Thoracic aorta (tissue), 2 donors: ENCODE results near the gene FBXL12. TPM values are rescaled to one million over a fixed set of nuclear protein-coding genes. Genes with fewer than 3 reads are reported as not detected.

ENCODE experiments used
- ATAC-seq: fragments of 150-250 bp; one replicate; pipeline ENCODE4 v1.8.0; 2017; ENCODE audit warnings: low read depth; ENCODE audit not compliant: insufficient number of reproducible peaks, low FRiP score
- DNase-seq: peaks from one replicate; pipeline ENCODE4 v3.0.0-alpha.2; 2020; ENCODE audit warnings: low spot score
- H3K27ac ChIP-seq, 2 donors: fragments of 200-600 bp; sonication (generic); 1 replicate in 1 of 2; 2 replicates in 1 of 2; pipeline ENCODE4 v1.5.1; 2016; ENCODE audit warnings: mild to moderate bottlenecking in 2 of 2, moderate library complexity in 2 of 2
- H3K27me3 ChIP-seq: fragments of 200-600 bp; sonication (generic); replicated peaks from 2 replicates; pipeline ENCODE4 v1.6.0; 2016; ENCODE audit warnings: mild to moderate bottlenecking; ENCODE audit not compliant: insufficient read depth
- H3K36me3 ChIP-seq: fragments of 200-600 bp; sonication (generic); one replicate; pipeline ENCODE4 v1.5.1; 2016
- H3K4me1 ChIP-seq, 2 donors: fragments of 200-600 bp; sonication (generic); 1 replicate in 1 of 2; 2 replicates in 1 of 2; pipeline versions ENCODE4 v1.5.1 to v1.6.0; 2016; ENCODE audit warnings: low read depth in 2 of 2, mild to moderate bottlenecking in 1 of 2; ENCODE audit not compliant: control insufficient read depth in 1 of 2
- H3K4me3 ChIP-seq: fragments of 200-600 bp; sonication (generic); 2 replicates; pipeline ENCODE4 v1.5.1; 2016; ENCODE audit warnings: mild to moderate bottlenecking
- H3K9me3 ChIP-seq: fragments of 200-600 bp; sonication (generic); 2 replicates; pipeline ENCODE4 v1.5.1; 2016
- total RNA-seq, 2 donors: library from RNA; depleted of rRNA; stranded (reverse); fragments of >200 nt; gene quantifications; one replicate each; pipeline versions ENCODE4 v1.1.0 to v1.2.3, GENCODE V29; 2016
- TF ChIP-seq, protein P1 (sequence below): fragments of 200-600 bp; sonication (generic); IDR thresholded peaks from one replicate; pipeline ENCODE4 v1.5.1; 2019; ENCODE audit warnings: antibody characterized with exemption

Gene FBXL12
- total RNA-seq, 2 donors from 2014 or later = 28.9 to 64.8 TPM

DNA sequence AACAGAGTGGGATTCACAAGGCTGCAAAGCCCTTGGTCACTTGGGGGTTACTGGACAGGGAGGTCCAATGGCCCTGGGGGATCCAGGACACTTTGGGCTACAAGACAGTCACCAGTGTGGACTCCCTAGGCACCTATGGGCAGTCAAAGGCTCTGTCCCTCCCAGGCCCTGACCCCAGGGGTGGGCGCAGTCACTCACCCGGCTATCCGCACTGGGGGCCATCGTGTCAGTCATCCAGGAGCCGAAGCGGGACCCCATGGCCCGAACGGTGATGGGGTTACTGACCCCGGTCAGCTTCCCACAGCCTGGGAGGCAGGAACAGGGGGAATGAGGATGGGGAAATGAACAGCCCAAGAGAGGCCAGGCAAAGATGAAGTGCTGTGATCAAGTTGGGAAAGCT lies 37.7 kb upstream of the FBXL12 start:
- no peak for ATAC-seq
- H3K27ac ChIP-seq = no peak overlapping the region
- H3K27me3 ChIP-seq = no peaks in the 10 kb centered on the region

DNA sequence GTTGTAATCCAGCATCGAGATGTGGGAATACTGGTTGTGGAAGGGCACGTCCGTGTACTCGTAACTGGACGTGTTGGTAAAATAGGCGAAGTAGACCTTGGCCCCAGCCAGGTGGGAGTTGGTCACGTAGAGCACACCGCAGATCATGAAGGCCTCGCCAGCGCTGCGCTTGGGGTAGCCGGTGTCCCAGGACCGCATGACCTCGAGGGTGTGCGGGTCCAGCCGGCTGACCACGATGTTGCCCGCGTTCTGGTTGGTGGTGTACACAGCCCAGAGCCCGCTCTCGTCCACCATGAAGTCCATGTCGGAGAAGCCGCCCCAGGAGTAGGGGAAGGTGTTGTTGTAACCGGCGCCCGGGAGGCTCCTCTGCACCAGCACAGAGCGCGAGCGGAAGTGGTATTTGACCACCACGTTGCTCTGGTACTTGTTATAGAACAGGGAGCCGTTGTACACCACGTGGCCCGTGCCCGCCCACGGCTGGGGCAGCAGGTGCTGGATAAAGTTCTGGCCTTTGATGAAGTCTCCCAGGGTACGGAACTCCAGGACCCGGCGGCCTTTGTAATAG lies 35.5 kb upstream of the FBXL12 start:
- DNase-seq = no peak
- Histone ChIP-seq H3K27ac (no peak overlapping the region), H3K4me3 (no peak overlapping the region), H3K4me1 (no peaks in the 10 kb centered on the region), H3K36me3 (peaks cover under 1% of the 10 kb centered on the region), H3K27me3 (no peaks in the 10 kb centered on the region), H3K9me3 (no peaks in the 10 kb centered on the region)
- no peak for ATAC-seq
- TF ChIP-seq, protein P1, sequence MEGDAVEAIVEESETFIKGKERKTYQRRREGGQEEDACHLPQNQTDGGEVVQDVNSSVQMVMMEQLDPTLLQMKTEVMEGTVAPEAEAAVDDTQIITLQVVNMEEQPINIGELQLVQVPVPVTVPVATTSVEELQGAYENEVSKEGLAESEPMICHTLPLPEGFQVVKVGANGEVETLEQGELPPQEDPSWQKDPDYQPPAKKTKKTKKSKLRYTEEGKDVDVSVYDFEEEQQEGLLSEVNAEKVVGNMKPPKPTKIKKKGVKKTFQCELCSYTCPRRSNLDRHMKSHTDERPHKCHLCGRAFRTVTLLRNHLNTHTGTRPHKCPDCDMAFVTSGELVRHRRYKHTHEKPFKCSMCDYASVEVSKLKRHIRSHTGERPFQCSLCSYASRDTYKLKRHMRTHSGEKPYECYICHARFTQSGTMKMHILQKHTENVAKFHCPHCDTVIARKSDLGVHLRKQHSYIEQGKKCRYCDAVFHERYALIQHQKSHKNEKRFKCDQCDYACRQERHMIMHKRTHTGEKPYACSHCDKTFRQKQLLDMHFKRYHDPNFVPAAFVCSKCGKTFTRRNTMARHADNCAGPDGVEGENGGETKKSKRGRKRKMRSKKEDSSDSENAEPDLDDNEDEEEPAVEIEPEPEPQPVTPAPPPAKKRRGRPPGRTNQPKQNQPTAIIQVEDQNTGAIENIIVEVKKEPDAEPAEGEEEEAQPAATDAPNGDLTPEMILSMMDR = no peak

More for the DNA sequence above, 37.7 kb upstream of the FBXL12 start:
- Histone ChIP-seq H3K4me3 (no peak overlapping the region), H3K36me3 (no peaks in the 10 kb centered on the region), H3K9me3 (no peaks in the 10 kb centered on the region), H3K4me1 (no peaks in the 10 kb centered on the region)
- TF ChIP-seq, protein P1 = no peak
- DNase-seq = no peak

DNA sequence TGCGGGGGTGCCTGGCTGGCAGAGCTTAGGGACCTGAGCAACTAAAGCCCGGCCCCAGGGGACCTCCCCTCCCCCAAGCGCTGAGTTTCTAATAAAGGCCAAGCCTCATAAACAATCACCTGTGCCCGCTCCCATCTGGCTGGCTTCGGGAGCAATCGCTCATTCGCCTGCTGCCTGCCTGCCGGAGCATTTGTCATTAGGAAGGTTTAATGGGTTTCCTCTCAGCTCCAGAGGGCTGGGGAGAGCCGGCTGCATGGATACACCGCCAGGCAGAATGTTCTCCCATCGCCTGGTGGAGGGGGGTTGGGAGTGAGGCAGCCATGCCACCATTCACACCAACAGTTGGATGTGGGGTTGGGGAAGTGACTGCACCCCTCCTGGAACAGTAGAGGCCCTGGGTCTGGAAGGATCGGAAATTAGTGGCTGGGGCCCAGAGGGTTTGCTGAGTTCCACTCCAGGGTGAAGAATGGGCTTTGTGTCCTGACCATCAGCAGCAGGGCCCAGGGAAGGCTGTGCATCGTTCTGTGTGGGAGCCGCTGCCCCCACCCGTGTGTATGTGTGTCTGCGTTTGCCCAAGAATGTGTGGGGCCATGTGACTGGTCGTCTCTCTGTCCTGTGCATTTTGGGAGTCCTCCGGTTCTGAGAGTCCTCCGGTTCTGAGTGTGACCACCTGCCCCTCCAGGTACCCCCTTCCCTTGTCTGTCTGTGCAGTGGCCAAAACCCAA lies 31.5 kb upstream of the FBXL12 start:
- Histone ChIP-seq H3K9me3 (no peaks in the 10 kb centered on the region), H3K4me3 (no peak overlapping the region), H3K27ac (no peak overlapping the region), H3K4me1 (no peaks in the 10 kb centered on the region), H3K27me3 (no peaks in the 10 kb centered on the region), H3K36me3 (peaks cover 15% of the 10 kb centered on the region)
- TF ChIP-seq, protein P1 = no peak
- ATAC-seq (no peak), DNase-seq (no peak)

DNA sequence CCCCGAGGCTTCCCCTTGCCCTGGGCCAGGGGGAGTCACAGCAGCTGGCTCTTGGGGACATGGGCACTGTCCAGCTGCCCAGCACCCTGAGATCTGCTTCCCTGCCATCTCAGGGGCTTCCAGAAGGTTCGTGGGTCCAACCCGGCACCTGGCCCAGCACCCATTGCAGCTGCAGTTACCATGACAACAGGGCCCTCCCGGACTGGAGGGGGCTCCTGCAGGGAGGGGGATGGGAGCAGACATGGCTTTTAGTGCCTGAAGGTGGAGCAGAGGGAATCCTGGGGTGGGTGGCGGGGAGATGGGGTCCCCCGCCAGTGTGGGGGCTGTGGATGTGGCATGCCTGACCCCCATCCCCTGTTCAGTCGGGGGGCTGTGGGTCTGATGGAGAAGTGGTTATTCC lies 30.9 kb upstream of the FBXL12 start:
- DNase-seq = no peak
- H3K4me1 ChIP-seq = no peaks in the 10 kb centered on the region
- H3K36me3 ChIP-seq = peaks cover 16% of the 10 kb centered on the region
- H3K4me3 ChIP-seq = no peak overlapping the region
- no peaks in the 10 kb centered on the region for H3K27me3 ChIP-seq
- no peaks in the 10 kb centered on the region for H3K9me3 ChIP-seq
- no peak for ATAC-seq
- no peak overlapping the region for H3K27ac ChIP-seq
- TF ChIP-seq, protein P1 = no peak

DNA sequence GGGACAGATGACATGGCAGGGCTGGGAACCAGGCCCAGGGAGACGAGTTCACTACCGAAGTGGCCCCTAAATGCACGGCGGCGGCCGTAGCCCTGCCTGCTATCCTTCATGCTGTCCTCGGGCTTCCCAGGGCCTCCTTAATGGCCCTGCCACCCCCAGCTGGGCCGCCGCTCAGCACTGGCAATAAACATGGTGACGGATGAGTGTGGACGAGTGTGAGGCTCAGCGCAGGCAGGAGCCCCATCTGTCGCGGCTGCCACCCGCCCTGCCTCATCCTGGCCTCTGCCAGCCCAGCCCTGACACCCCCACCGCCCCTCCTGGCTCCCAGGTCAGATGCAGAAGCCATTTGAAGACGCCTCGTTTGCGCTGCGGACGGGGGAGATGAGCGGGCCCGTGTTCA lies 29.9 kb upstream of the FBXL12 start:
- H3K36me3 ChIP-seq = peaks cover 26% of the 10 kb centered on the region
- no peak for ATAC-seq
- no peaks in the 10 kb centered on the region for H3K9me3 ChIP-seq

More for the DNA sequence above, 29.9 kb upstream of the FBXL12 start:
- H3K27ac ChIP-seq = no peak overlapping the region
- TF ChIP-seq, protein P1 = no peak
- no peak overlapping the region for H3K4me3 ChIP-seq
- DNase-seq = no peak
- no peaks in the 10 kb centered on the region for H3K4me1 ChIP-seq
- no peaks in the 10 kb centered on the region for H3K27me3 ChIP-seq
